Skeletal muscle tissue (tissue), 4 donors: ENCODE data around the gene H1-8. TPM values are rescaled to one million over a fixed set of nuclear protein-coding genes. Genes with fewer than 3 reads are reported as not detected.
A peak's percentile ranks its signal among the peaks of the same experiment; 100 is the strongest.

Experiments used
- H3K27ac ChIP-seq: one replicate; pipeline ENCODE4 v1.7.0; 2013; ENCODE audit warnings: mild to moderate bottlenecking, low read depth, low read length, inconsistent platforms
- H3K27me3 ChIP-seq, 3 donors: one replicate each; pipeline ENCODE4 v1.7.0; 2013; ENCODE audit warnings: low read length in 3 of 3; ENCODE audit not compliant: control insufficient read depth in 3 of 3, insufficient read depth in 3 of 3
- H3K36me3 ChIP-seq, 3 donors: one replicate each; pipeline ENCODE4 v1.7.0; 2013; ENCODE audit warnings: low read length in 3 of 3; ENCODE audit not compliant: control insufficient read depth in 3 of 3, insufficient read depth in 3 of 3
- H3K4me1 ChIP-seq, 3 donors: one replicate each; pipeline ENCODE4 v1.7.0; 2013; ENCODE audit warnings: low read length in 3 of 3, mild to moderate bottlenecking in 3 of 3; ENCODE audit not compliant: control insufficient read depth in 3 of 3, insufficient read depth in 3 of 3
- H3K4me3 ChIP-seq, 3 donors: one replicate each; pipeline ENCODE4 v1.7.0; 2013; ENCODE audit warnings: low read length in 3 of 3
- H3K9ac ChIP-seq, 3 donors: one replicate each; pipeline ENCODE4 v1.7.0; 2013; ENCODE audit warnings: low read length in 3 of 3, mild to moderate bottlenecking in 3 of 3, moderate library complexity in 2 of 3, low read depth in 1 of 3
- H3K9me3 ChIP-seq, 3 donors: one replicate each; pipeline ENCODE4 v1.7.0; 2013; ENCODE audit warnings: low read length in 3 of 3; ENCODE audit not compliant: control insufficient read depth in 3 of 3
- total RNA-seq: library from RNA; depleted of rRNA; stranded (reverse); fragments of >200 nt; gene quantifications from one replicate; pipeline ENCODE4 v1.2.3, GENCODE V29; 2014
- donor health status: Osteomylitis.

Gene H1-8
- total RNA-seq, 1 donor from 2014 or later = not detected

GRCh38 chr3:129559565-129560079 lies 16.6 kb downstream of the H1-8 start:
- H3K4me3 ChIP-seq = no peak overlapping the region
- H3K9ac ChIP-seq = peak overlapping the region in 1 of 3 donors; percentile 8
- peaks cover 68 to 80% (median 74%) of the 10 kb centered on the region in 3 donors for H3K4me1 ChIP-seq
- peak overlapping the region; percentile 75 for H3K27ac ChIP-seq
- no peaks in the 10 kb centered on the region for H3K9me3 ChIP-seq
- no peaks in the 10 kb centered on the region for H3K27me3 ChIP-seq
- H3K36me3 ChIP-seq = peaks cover 7 to 30% (median 25%) of the 10 kb centered on the region in 3 donors

GRCh38 chr3:129560269-129560787 lies 17.4 kb downstream of the H1-8 start:
- Histone ChIP-seq H3K4me1 (peaks cover 71 to 80% (median 75%) of the 10 kb centered on the region in 3 donors), H3K27ac (peak overlapping the region; percentile 75), H3K27me3 (no peaks in the 10 kb centered on the region), H3K9me3 (no peaks in the 10 kb centered on the region), H3K4me3 (no peak overlapping the region), H3K36me3 (peaks cover 7 to 37% (median 29%) of the 10 kb centered on the region in 3 donors), H3K9ac (peak overlapping the region in 1 of 3 donors; percentile 45)

GRCh38 chr3:129560911-129561594 lies 18.1 kb downstream of the H1-8 start:
- Histone ChIP-seq H3K4me1 (peaks cover 67 to 77% (median 71%) of the 10 kb centered on the region in 3 donors), H3K9me3 (no peaks in the 10 kb centered on the region), H3K4me3 (no peak overlapping the region), H3K27ac (peak overlapping the region; percentile 75), H3K27me3 (no peaks in the 10 kb centered on the region), H3K9ac (peak overlapping the region in 2 of 3 donors; percentile 14 to 54), H3K36me3 (peaks cover 12 to 40% (median 36%) of the 10 kb centered on the region in 3 donors)

- Histone ChIP-seq H3K9me3 (no peaks in the 10 kb centered on the region), H3K27ac (peak overlapping the region; percentile 75), H3K27me3 (no peaks in the 10 kb centered on the region), H3K4me1 (peaks cover 63 to 78% (median 69%) of the 10 kb centered on the region in 3 donors), H3K4me3 (no peak overlapping the region), H3K9ac (peak overlapping the region in 1 of 3 donors; percentile 54), H3K36me3 (peaks cover 9 to 47% (median 37%) of the 10 kb centered on the region in 3 donors)
These were observed 18.8 kb downstream of the H1-8 start for GRCh38 chr3:129561619-129562248.

GRCh38 chr3:129562803-129563202 lies 19.8 kb downstream of the H1-8 start:
- H3K27me3 ChIP-seq = no peaks in the 10 kb centered on the region
- no peak overlapping the region for H3K4me3 ChIP-seq
- no peak overlapping the region for H3K9ac ChIP-seq
- no peaks in the 10 kb centered on the region for H3K9me3 ChIP-seq
- H3K4me1 ChIP-seq = peaks cover 58 to 78% (median 69%) of the 10 kb centered on the region in 3 donors
- peaks cover 14 to 55% (median 39%) of the 10 kb centered on the region in 3 donors for H3K36me3 ChIP-seq
- no peak overlapping the region for H3K27ac ChIP-seq

GRCh38 chr3:129563332-129563731 lies 20.4 kb downstream of the H1-8 start:
- Histone ChIP-seq H3K27ac (no peak overlapping the region), H3K9me3 (no peaks in the 10 kb centered on the region), H3K27me3 (no peaks in the 10 kb centered on the region), H3K4me1 (peaks cover 53 to 72% (median 64%) of the 10 kb centered on the region in 3 donors), H3K9ac (no peak overlapping the region), H3K4me3 (no peak overlapping the region), H3K36me3 (peaks cover 11 to 51% (median 39%) of the 10 kb centered on the region in 3 donors)

GRCh38 chr3:129563850-129564535 lies 21.0 kb downstream of the H1-8 start:
- Histone ChIP-seq H3K4me3 (no peak overlapping the region), H3K27ac (peak overlapping the region; percentile 47), H3K9ac (no peak overlapping the region), H3K27me3 (no peaks in the 10 kb centered on the region), H3K9me3 (no peaks in the 10 kb centered on the region), H3K4me1 (peaks cover 47 to 66% (median 57%) of the 10 kb centered on the region in 3 donors), H3K36me3 (peaks cover 11 to 50% (median 38%) of the 10 kb centered on the region in 3 donors)

- H3K36me3 ChIP-seq = peaks cover 17 to 47% (median 36%) of the 10 kb centered on the region in 3 donors
These were observed 22.1 kb downstream of the H1-8 start for GRCh38 chr3:129564981-129565644.

GRCh38 chr3:129565902-129566301 lies 22.9 kb downstream of the H1-8 start:
- H3K9ac ChIP-seq = no peak overlapping the region
- no peaks in the 10 kb centered on the region for H3K9me3 ChIP-seq
- H3K36me3 ChIP-seq = peaks cover 17 to 51% (median 38%) of the 10 kb centered on the region in 3 donors
- H3K4me3 ChIP-seq = no peak overlapping the region
- no peaks in the 10 kb centered on the region for H3K27me3 ChIP-seq
- H3K4me1 ChIP-seq = peaks cover 29 to 48% (median 40%) of the 10 kb centered on the region in 3 donors
- H3K27ac ChIP-seq = no peak overlapping the region

More at GRCh38 chr3:129564981-129565644, 22.1 kb downstream of the H1-8 start:
- Histone ChIP-seq H3K4me1 (peaks cover 37 to 55% (median 46%) of the 10 kb centered on the region in 3 donors), H3K27me3 (no peaks in the 10 kb centered on the region), H3K27ac (no peak overlapping the region), H3K9ac (peak overlapping the region in 1 of 3 donors; percentile 25), H3K9me3 (no peaks in the 10 kb centered on the region), H3K4me3 (no peak overlapping the region)
